HepG2 (cell line): Measurements from ENCODE around the gene REM2. TPM values are rescaled to one million over a fixed set of nuclear protein-coding genes. Genes with fewer than 3 reads are reported as not detected.

Experiments used
- ATM ChIP-seq: fragments of 450-650 bp; IDR thresholded peaks from 2 replicates; pipeline ENCODE4 v1.7.1; 2017; ENCODE audit warnings: mild to moderate bottlenecking, borderline replicate concordance
- FOSL2 ChIP-seq: sonication (generic); formaldehyde crosslinking; IDR thresholded peaks from 2 replicates; pipeline ENCODE4 v1.4.0; 2020; ENCODE audit warnings: missing genetic modification reagents
- HMG20B ChIP-seq: conservative IDR thresholded peaks from 2 replicates; pipeline ENCODE4 v1.6.1; 2016; ENCODE audit warnings: missing genetic modification reagents, missing compliant biosample characterization
- LCORL ChIP-seq, 2 experiments: fragments of 450-650 bp in 1 of 2; sonication (generic) in 1 of 2; formaldehyde crosslinking in 1 of 2; IDR thresholded peaks; 2 replicates each; pipeline versions ENCODE4 v1.5.0 to v1.6.1; 2017 to 2020; ENCODE audit warnings: antibody characterized with exemption in 1 of 2, missing genetic modification reagents in 1 of 2
- MYNN ChIP-seq: sonication (generic); formaldehyde crosslinking; IDR thresholded peaks from 2 replicates; pipeline ENCODE4 v1.4.0; 2020; ENCODE audit warnings: mild to moderate bottlenecking, low read depth, missing genetic modification reagents
- PITX1 ChIP-seq: sonication (generic); formaldehyde crosslinking; IDR thresholded peaks from 2 replicates; pipeline ENCODE4 v1.5.1; 2020; ENCODE audit warnings: mild to moderate bottlenecking, missing genetic modification reagents
- PLRG1 ChIP-seq: fragments of 450-650 bp; conservative IDR thresholded peaks from 2 replicates; pipeline ENCODE4 v1.6.1; 2016
- PPARG ChIP-seq: conservative IDR thresholded peaks from 2 replicates; pipeline ENCODE4 v1.6.1; 2016; ENCODE audit warnings: missing biosample characterization, missing genetic modification reagents
- RBAK ChIP-seq: sonication (generic); formaldehyde crosslinking; IDR thresholded peaks from 2 replicates; pipeline ENCODE4 v1.5.1; 2020; ENCODE audit warnings: mild to moderate bottlenecking, missing genetic modification reagents
- ZFP82 ChIP-seq: sonication (generic); formaldehyde crosslinking; IDR thresholded peaks from 2 replicates; pipeline ENCODE4 v1.5.1; 2020; ENCODE audit warnings: mild to moderate bottlenecking, missing genetic modification reagents, borderline replicate concordance
- ZNF468 ChIP-seq: sonication (generic); formaldehyde crosslinking; IDR thresholded peaks from 2 replicates; pipeline ENCODE4 v1.8.0; 2022; ENCODE audit warnings: mild to moderate bottlenecking, moderate library complexity, missing genetic modification reagents
- polyA plus RNA-seq, 8 experiments: library from polyadenylated mRNA; depleted of rRNA in 3 of 8; stranded (reverse) in 7 of 8; unstranded in 1 of 8; fragments of >200 nt; fragmentation: Illumina TruSeq in 4 of 8; extraction: Trizol in 4 of 8; gene quantifications; 2 replicates each; pipeline versions ENCODE4 v1.2.1 to v1.2.3, GENCODE V29; 2011 to 2016; ENCODE audit warnings: low read depth in 4 of 8, missing spikeins in 1 of 8, mixed read lengths in 1 of 8; ENCODE audit not compliant: insufficient read depth in 1 of 8
- total RNA-seq, 5 experiments: library from RNA; depleted of rRNA; stranded (reverse); fragments of >200 nt; fragmentation: Illumina TruSeq; extraction: Trizol; gene quantifications; 2 replicates each; pipeline ENCODE4 v1.2.3, GENCODE V29; 2016; ENCODE audit warnings: low read depth in 1 of 5
- TF ChIP-seq, protein P1 (sequence below), 2 experiments: IDR thresholded peaks; 2 replicates each; pipeline ENCODE4 v1.6.1; 2011 to 2012; ENCODE audit warnings: low read length in 2 of 2, borderline replicate concordance in 1 of 2, low read depth in 1 of 2, mild to moderate bottlenecking in 1 of 2, moderate library complexity in 1 of 2
- TF ChIP-seq, protein P2 (sequence below): sonication (generic); formaldehyde crosslinking; IDR thresholded peaks from 2 replicates; pipeline ENCODE4 v1.9.0; 2022; ENCODE audit warnings: missing genetic modification reagents, mild to moderate bottlenecking, borderline replicate concordance
- TF ChIP-seq, protein P3 (sequence below): sonication (generic); formaldehyde crosslinking; IDR thresholded peaks from 2 replicates; pipeline ENCODE4 v1.4.0; 2020; ENCODE audit warnings: mild to moderate bottlenecking, missing genetic modification reagents
- TF ChIP-seq, protein P4 (sequence below): fragments of 450-650 bp; IDR thresholded peaks from 2 replicates; pipeline ENCODE4 v1.6.1; 2017; ENCODE audit warnings: mild to moderate bottlenecking
- TF ChIP-seq, protein P5 (sequence below): sonication (generic); formaldehyde crosslinking; conservative IDR thresholded peaks from 2 replicates; pipeline ENCODE4 v1.4.0; 2020; ENCODE audit warnings: missing genetic modification reagents

REM2 gene
- total and polyA plus RNA-seq, 2 of the 13 experiments (the other 11 are each of a cell fraction or from before 2014, with no cell fraction given): 0.20 TPM; not detected in 1

DNA sequence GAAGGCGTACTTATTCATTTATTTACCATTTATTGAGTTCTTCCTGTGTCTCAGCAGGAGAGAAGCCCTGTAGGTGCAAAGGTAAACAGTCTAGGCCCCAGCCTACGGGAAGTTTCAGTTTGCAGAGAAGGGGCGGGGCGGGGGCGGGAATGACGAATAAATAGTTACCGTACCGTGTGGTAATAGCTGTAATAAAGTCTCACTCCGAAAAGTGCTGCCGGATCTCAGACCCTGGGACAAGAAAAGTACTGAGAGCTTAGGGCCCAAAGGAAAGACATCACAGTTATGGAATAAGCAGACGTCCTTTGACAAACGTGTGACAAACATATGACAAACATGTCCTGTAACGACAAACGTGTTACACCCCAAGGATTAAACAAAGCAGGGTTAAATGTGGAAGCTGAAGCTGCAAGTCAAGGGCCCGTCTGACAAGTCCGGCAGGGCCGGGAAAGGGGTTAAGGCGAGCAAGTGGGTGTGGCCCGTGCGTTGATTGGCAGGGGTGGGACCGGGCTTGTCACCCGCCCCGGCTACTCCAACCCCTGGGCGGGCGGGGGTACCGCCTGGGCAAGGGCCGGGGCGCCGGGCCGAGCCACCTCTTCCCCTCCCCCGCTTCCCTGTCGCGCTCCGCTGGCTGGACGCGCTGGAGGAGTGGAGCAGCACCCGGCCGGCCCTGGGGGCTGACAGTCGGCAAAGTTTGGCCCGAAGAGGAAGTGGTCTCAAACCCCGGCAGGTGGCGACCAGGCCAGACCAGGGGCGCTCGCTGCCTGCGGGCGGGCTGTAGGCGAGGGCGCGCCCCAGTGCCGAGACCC, 11.6 kb upstream of the REM2 start, which contains the start of gene LRP10 (continued):
- TF ChIP-seq, protein P1, sequence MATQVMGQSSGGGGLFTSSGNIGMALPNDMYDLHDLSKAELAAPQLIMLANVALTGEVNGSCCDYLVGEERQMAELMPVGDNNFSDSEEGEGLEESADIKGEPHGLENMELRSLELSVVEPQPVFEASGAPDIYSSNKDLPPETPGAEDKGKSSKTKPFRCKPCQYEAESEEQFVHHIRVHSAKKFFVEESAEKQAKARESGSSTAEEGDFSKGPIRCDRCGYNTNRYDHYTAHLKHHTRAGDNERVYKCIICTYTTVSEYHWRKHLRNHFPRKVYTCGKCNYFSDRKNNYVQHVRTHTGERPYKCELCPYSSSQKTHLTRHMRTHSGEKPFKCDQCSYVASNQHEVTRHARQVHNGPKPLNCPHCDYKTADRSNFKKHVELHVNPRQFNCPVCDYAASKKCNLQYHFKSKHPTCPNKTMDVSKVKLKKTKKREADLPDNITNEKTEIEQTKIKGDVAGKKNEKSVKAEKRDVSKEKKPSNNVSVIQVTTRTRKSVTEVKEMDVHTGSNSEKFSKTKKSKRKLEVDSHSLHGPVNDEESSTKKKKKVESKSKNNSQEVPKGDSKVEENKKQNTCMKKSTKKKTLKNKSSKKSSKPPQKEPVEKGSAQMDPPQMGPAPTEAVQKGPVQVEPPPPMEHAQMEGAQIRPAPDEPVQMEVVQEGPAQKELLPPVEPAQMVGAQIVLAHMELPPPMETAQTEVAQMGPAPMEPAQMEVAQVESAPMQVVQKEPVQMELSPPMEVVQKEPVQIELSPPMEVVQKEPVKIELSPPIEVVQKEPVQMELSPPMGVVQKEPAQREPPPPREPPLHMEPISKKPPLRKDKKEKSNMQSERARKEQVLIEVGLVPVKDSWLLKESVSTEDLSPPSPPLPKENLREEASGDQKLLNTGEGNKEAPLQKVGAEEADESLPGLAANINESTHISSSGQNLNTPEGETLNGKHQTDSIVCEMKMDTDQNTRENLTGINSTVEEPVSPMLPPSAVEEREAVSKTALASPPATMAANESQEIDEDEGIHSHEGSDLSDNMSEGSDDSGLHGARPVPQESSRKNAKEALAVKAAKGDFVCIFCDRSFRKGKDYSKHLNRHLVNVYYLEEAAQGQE (IDR thresholded peaks at IDR 0.05; ENCODE audit: borderline replicate concordance in 1 of 2, low read depth in 1 of 2, low read length in 2 of 2): peak in 1 of 2 experiments; percentile 49; a peak in 1 of 4 replicates
- peak; percentile 93 for TF ChIP-seq PITX1 (CRISPR knock-in tag)
- peak; percentile 86 for TF ChIP-seq ZFP82 (CRISPR knock-in tag)
- peak; percentile 84 for TF ChIP-seq FOSL2 (CRISPR knock-in tag)
- TF ChIP-seq, protein P2, sequence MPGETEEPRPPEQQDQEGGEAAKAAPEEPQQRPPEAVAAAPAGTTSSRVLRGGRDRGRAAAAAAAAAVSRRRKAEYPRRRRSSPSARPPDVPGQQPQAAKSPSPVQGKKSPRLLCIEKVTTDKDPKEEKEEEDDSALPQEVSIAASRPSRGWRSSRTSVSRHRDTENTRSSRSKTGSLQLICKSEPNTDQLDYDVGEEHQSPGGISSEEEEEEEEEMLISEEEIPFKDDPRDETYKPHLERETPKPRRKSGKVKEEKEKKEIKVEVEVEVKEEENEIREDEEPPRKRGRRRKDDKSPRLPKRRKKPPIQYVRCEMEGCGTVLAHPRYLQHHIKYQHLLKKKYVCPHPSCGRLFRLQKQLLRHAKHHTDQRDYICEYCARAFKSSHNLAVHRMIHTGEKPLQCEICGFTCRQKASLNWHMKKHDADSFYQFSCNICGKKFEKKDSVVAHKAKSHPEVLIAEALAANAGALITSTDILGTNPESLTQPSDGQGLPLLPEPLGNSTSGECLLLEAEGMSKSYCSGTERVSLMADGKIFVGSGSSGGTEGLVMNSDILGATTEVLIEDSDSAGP (CRISPR knock-in tag): peak; percentile 95; the same call in 1 of the 2 replicates
- TF ChIP-seq ATM: no peak
- peak; percentile 81 for TF ChIP-seq PPARG (CRISPR knock-in tag)
- TF ChIP-seq MYNN (CRISPR knock-in tag): no peak; the same call in 1 of the 2 replicates
- TF ChIP-seq, protein P3, sequence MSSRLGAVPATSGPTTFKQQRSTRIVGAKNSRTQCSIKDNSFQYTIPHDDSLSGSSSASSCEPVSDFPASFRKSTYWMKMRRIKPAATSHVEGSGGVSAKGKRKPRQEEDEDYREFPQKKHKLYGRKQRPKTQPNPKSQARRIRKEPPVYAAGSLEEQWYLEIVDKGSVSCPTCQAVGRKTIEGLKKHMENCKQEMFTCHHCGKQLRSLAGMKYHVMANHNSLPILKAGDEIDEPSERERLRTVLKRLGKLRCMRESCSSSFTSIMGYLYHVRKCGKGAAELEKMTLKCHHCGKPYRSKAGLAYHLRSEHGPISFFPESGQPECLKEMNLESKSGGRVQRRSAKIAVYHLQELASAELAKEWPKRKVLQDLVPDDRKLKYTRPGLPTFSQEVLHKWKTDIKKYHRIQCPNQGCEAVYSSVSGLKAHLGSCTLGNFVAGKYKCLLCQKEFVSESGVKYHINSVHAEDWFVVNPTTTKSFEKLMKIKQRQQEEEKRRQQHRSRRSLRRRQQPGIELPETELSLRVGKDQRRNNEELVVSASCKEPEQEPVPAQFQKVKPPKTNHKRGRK: 0 out of 2 replicates have a peak, but pooled peaks have one; percentile 68
- TF ChIP-seq HMG20B (CRISPR knock-in tag): peak; percentile 61
- TF ChIP-seq PLRG1: no peak
- TF ChIP-seq, protein P4, sequence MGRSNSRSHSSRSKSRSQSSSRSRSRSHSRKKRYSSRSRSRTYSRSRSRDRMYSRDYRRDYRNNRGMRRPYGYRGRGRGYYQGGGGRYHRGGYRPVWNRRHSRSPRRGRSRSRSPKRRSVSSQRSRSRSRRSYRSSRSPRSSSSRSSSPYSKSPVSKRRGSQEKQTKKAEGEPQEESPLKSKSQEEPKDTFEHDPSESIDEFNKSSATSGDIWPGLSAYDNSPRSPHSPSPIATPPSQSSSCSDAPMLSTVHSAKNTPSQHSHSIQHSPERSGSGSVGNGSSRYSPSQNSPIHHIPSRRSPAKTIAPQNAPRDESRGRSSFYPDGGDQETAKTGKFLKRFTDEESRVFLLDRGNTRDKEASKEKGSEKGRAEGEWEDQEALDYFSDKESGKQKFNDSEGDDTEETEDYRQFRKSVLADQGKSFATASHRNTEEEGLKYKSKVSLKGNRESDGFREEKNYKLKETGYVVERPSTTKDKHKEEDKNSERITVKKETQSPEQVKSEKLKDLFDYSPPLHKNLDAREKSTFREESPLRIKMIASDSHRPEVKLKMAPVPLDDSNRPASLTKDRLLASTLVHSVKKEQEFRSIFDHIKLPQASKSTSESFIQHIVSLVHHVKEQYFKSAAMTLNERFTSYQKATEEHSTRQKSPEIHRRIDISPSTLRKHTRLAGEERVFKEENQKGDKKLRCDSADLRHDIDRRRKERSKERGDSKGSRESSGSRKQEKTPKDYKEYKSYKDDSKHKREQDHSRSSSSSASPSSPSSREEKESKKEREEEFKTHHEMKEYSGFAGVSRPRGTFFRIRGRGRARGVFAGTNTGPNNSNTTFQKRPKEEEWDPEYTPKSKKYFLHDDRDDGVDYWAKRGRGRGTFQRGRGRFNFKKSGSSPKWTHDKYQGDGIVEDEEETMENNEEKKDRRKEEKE: no peak
- TF ChIP-seq RBAK (CRISPR knock-in tag): no peak
- TF ChIP-seq, protein P5, sequence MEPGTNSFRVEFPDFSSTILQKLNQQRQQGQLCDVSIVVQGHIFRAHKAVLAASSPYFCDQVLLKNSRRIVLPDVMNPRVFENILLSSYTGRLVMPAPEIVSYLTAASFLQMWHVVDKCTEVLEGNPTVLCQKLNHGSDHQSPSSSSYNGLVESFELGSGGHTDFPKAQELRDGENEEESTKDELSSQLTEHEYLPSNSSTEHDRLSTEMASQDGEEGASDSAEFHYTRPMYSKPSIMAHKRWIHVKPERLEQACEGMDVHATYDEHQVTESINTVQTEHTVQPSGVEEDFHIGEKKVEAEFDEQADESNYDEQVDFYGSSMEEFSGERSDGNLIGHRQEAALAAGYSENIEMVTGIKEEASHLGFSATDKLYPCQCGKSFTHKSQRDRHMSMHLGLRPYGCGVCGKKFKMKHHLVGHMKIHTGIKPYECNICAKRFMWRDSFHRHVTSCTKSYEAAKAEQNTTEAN (CRISPR knock-in tag): peak; percentile 70
- TF ChIP-seq ZNF468 (CRISPR knock-in tag): no peak
- TF ChIP-seq LCORL (IDR thresholded peaks at IDR 0.05): peak; percentile 38; the same call in 1 of the 2 replicates
- TF ChIP-seq LCORL (CRISPR knock-in tag; IDR thresholded peaks at IDR 0.05): peak; percentile 92
